ENCODE results near the gene INO80D.

Gene INO80D

GRCh38 chr2:205967391-205968075 lies 118.4 kb downstream of the INO80D start:
- Histone ChIP-seq H3K27me3 (no peaks in the 10 kb centered on the region), H4K20me1 (no peaks in the 10 kb centered on the region), H3K36me3 (no peaks in the 10 kb centered on the region), H3K9ac (no peak overlapping the region), H3K4me3 (no peak overlapping the region), H3K9me3 (no peaks in the 10 kb centered on the region), H3K4me1 (no peaks in the 10 kb centered on the region), H3K4me2 (no peak overlapping the region), H3K27ac (no peak overlapping the region)
- TF ChIP-seq Cebpa-rat (IDR thresholded peaks at IDR 0.05): no peak

- Histone ChIP-seq H3K4me1 (no peaks in the 10 kb centered on the region), H3K36me3 (no peaks in the 10 kb centered on the region), H3K27me3 (no peaks in the 10 kb centered on the region), H3K4me3 (no peak overlapping the region), H3K9me3 (no peaks in the 10 kb centered on the region), H4K20me1 (no peaks in the 10 kb centered on the region), H3K27ac (no peak overlapping the region), H3K4me2 (no peak overlapping the region), H3K9ac (no peak overlapping the region)
- no peak for TF ChIP-seq Cebpa-rat (IDR thresholded peaks at IDR 0.05)
Observed at GRCh38 chr2:205965707-205966106, 120.3 kb downstream of the INO80D start.

GRCh38 chr2:205964111-205964761 lies 121.7 kb downstream of the INO80D start:
- TF ChIP-seq Cebpa-rat (IDR thresholded peaks at IDR 0.05): no peak
- no peak overlapping the region for H3K27ac ChIP-seq
- H3K4me2 ChIP-seq: no peak overlapping the region
- H4K20me1 ChIP-seq: no peaks in the 10 kb centered on the region
- no peak overlapping the region for H3K9ac ChIP-seq
- H3K4me1 ChIP-seq: no peaks in the 10 kb centered on the region
- H3K36me3 ChIP-seq: no peaks in the 10 kb centered on the region
- H3K27me3 ChIP-seq: no peaks in the 10 kb centered on the region
- H3K4me3 ChIP-seq: no peak overlapping the region
- H3K9me3 ChIP-seq: no peaks in the 10 kb centered on the region

- no peak overlapping the region for H3K4me2 ChIP-seq
- no peak for TF ChIP-seq Cebpa-rat (IDR thresholded peaks at IDR 0.05)
- no peak overlapping the region for H3K4me3 ChIP-seq
- H3K36me3 ChIP-seq: no peaks in the 10 kb centered on the region
- H3K27me3 ChIP-seq: no peaks in the 10 kb centered on the region
- no peaks in the 10 kb centered on the region for H3K9me3 ChIP-seq
- H3K4me1 ChIP-seq: peaks cover 20% of the 10 kb centered on the region
- H3K27ac ChIP-seq: no peak overlapping the region
- no peak overlapping the region for H3K9ac ChIP-seq
- no peaks in the 10 kb centered on the region for H4K20me1 ChIP-seq
Observed at GRCh38 chr2:205959521-205959920, 126.5 kb downstream of the INO80D start.

- Histone ChIP-seq H3K4me2 (no peak overlapping the region), H3K9ac (no peak overlapping the region)
Observed at GRCh38 chr2:205957452-205958154, 128.4 kb downstream of the INO80D start.

GRCh38 chr2:205954707-205955106 lies 131.3 kb downstream of the INO80D start:
- no peak overlapping the region for H3K4me3 ChIP-seq
- H4K20me1 ChIP-seq: no peaks in the 10 kb centered on the region
- no peaks in the 10 kb centered on the region for H3K36me3 ChIP-seq
- no peak overlapping the region for H3K9ac ChIP-seq
- peaks cover 14% of the 10 kb centered on the region for H3K9me3 ChIP-seq
- H3K4me2 ChIP-seq: no peak overlapping the region
- TF ChIP-seq Cebpa-rat (IDR thresholded peaks at IDR 0.05): no peak
- H3K27me3 ChIP-seq: no peaks in the 10 kb centered on the region
- no peak overlapping the region for H3K27ac ChIP-seq
- peaks cover 21% of the 10 kb centered on the region for H3K4me1 ChIP-seq

More at GRCh38 chr2:205957452-205958154, 128.4 kb downstream of the INO80D start:
- peaks cover 9% of the 10 kb centered on the region for H3K9me3 ChIP-seq
- no peaks in the 10 kb centered on the region for H4K20me1 ChIP-seq
- H3K4me3 ChIP-seq: no peak overlapping the region
- H3K27ac ChIP-seq: no peak overlapping the region
- no peaks in the 10 kb centered on the region for H3K27me3 ChIP-seq
- H3K4me1 ChIP-seq: peaks cover 21% of the 10 kb centered on the region
- no peaks in the 10 kb centered on the region for H3K36me3 ChIP-seq
- TF ChIP-seq Cebpa-rat (IDR thresholded peaks at IDR 0.05): no peak

GRCh38 chr2:205952282-205952681 lies 133.7 kb downstream of the INO80D start:
- no peak for TF ChIP-seq Cebpa-rat (IDR thresholded peaks at IDR 0.05)
- H3K4me1 ChIP-seq: peaks cover 23% of the 10 kb centered on the region
- no peak overlapping the region for H3K4me3 ChIP-seq
- no peak overlapping the region for H3K9ac ChIP-seq
- no peak overlapping the region for H3K4me2 ChIP-seq
- H3K9me3 ChIP-seq: peaks cover 14% of the 10 kb centered on the region
- no peak overlapping the region for H3K27ac ChIP-seq
- H3K27me3 ChIP-seq: no peaks in the 10 kb centered on the region
- H4K20me1 ChIP-seq: no peaks in the 10 kb centered on the region
- no peaks in the 10 kb centered on the region for H3K36me3 ChIP-seq

- Histone ChIP-seq H3K27ac (no peak overlapping the region), H3K4me3 (no peak overlapping the region), H3K9me3 (peaks cover 14% of the 10 kb centered on the region), H4K20me1 (no peaks in the 10 kb centered on the region), H3K36me3 (no peaks in the 10 kb centered on the region), H3K27me3 (no peaks in the 10 kb centered on the region), H3K4me2 (no peak overlapping the region), H3K4me1 (peaks cover 34% of the 10 kb centered on the region), H3K9ac (no peak overlapping the region)
- no peak for TF ChIP-seq Cebpa-rat (IDR thresholded peaks at IDR 0.05)
Observed at GRCh38 chr2:205948883-205949282, 137.1 kb downstream of the INO80D start.

GRCh38 chr2:205948496-205948837 lies 137.5 kb downstream of the INO80D start:
- H3K4me3 ChIP-seq: no peak overlapping the region
- TF ChIP-seq Cebpa-rat (IDR thresholded peaks at IDR 0.05): no peak
- H3K27ac ChIP-seq: no peak overlapping the region
- H4K20me1 ChIP-seq: no peaks in the 10 kb centered on the region
- peaks cover 14% of the 10 kb centered on the region for H3K9me3 ChIP-seq
- H3K9ac ChIP-seq: no peak overlapping the region
- no peaks in the 10 kb centered on the region for H3K27me3 ChIP-seq
- H3K36me3 ChIP-seq: no peaks in the 10 kb centered on the region
- no peak overlapping the region for H3K4me2 ChIP-seq
- H3K4me1 ChIP-seq: peaks cover 34% of the 10 kb centered on the region
